ENCODE results near the gene CCDC33.
"Not testable (repeated sequence)": the region's sequence is repeated elsewhere in the genome, so short reads cannot be mapped to it uniquely, and the experiment has no call there.

CCDC33 gene

GRCh38 chr15:74338676-74339075, 102.5 kb downstream of the CCDC33 start:
- no peak for DNase-seq

GRCh38 chr15:74339371-74339770, 103.2 kb downstream of the CCDC33 start:
- DNase-seq = no peak

- DNase-seq = no peak
Measured at GRCh38 chr15:74340150-74340549, 104.0 kb downstream of the CCDC33 start.

- no peak for DNase-seq
Measured at GRCh38 chr15:74343127-74343796, 107.1 kb downstream of the CCDC33 start.

- DNase-seq = no peak
Measured at GRCh38 chr15:74343797-74344127, 107.6 kb downstream of the CCDC33 start.

- no peak for DNase-seq
Measured at GRCh38 chr15:74345051-74345450, 108.9 kb downstream of the CCDC33 start.

- DNase-seq = no peak
Measured at GRCh38 chr15:74347757-74348250, 111.7 kb downstream of the CCDC33 start.

- no peak for DNase-seq
Measured at GRCh38 chr15:74349241-74349778, 113.2 kb downstream of the CCDC33 start.

GRCh38 chr15:74350295-74351275, 114.5 kb downstream of the CCDC33 start:
- DNase-seq = no peak

- no peak for DNase-seq
Measured at GRCh38 chr15:74351670-74352069, 115.5 kb downstream of the CCDC33 start.

GRCh38 chr15:74352393-74352910, 116.3 kb downstream of the CCDC33 start:
- no peak for DNase-seq

GRCh38 chr15:74353992-74354391, 117.9 kb downstream of the CCDC33 start:
- DNase-seq = not testable (repeated sequence)

- DNase-seq = not testable (repeated sequence)
Measured at GRCh38 chr15:74356050-74356449, 119.9 kb downstream of the CCDC33 start.

- DNase-seq = not testable (repeated sequence)
Measured at GRCh38 chr15:74357514-74357913, 121.4 kb downstream of the CCDC33 start.

- DNase-seq = not testable (repeated sequence)
Measured at GRCh38 chr15:74359376-74359775, 123.2 kb downstream of the CCDC33 start.

- not testable (repeated sequence) for DNase-seq
Measured at GRCh38 chr15:74360855-74361254, 124.7 kb downstream of the CCDC33 start.

GRCh38 chr15:74362482-74362881, 126.4 kb downstream of the CCDC33 start:
- DNase-seq = no peak

- no peak for DNase-seq
Measured at GRCh38 chr15:74364936-74365597, 128.9 kb downstream of the CCDC33 start.

- no peak for DNase-seq
Measured at GRCh38 chr15:74365598-74366445, 129.7 kb downstream of the CCDC33 start.

- DNase-seq = no peak
Measured at GRCh38 chr15:74367296-74367854, 131.2 kb downstream of the CCDC33 start, which contains the start of gene CYP11A1. TSS of gene CYP11A1 (minus strand) at chr15:74367646. CDS start at chr15:74367585, 61 bp downstream.

GRCh38 chr15:74368121-74368520, 132.0 kb downstream of the CCDC33 start:
- no peak for DNase-seq

Measured in central memory CD4-positive, alpha-beta T cell (primary cell).